ENCODE measurements around the gene IL36RN.

DNA sequence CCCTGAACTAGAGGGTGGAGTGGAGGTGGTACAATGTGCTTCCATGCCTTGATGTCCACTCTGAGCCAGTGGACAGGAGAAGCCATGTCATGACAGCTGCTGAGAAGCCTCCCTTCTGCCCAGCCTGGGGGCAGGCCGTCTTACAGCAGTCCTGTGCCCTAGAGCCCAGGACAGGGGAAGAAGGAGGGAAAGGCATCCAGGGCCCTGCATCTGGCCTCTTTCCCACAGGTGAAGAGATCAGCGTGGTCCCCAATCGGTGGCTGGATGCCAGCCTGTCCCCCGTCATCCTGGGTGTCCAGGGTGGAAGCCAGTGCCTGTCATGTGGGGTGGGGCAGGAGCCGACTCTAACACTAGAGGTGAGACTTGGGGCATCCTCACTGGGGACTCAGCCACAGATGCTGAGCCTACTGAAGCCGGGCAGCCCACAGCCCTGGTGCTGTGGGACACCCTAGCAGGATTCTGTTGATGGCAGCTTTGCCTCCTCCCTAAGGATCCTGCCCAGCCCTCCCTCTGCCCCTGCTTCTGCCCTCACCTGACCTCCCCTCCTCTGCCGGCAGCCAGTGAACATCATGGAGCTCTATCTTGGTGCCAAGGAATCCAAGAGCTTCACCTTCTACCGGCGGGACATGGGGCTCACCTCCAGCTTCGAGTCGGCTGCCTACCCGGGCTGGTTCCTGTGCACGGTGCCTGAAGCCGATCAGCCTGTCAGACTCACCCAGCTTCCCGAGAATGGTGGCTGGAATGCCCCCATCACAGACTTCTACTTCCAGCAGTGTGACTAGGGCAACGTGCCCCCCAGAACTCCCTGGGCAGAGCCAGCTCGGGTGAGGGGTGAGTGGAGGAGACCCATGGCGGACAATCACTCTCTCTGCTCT lies 3.1 kb downstream of the IL36RN start:
- TF ChIP-seq, protein P1, sequence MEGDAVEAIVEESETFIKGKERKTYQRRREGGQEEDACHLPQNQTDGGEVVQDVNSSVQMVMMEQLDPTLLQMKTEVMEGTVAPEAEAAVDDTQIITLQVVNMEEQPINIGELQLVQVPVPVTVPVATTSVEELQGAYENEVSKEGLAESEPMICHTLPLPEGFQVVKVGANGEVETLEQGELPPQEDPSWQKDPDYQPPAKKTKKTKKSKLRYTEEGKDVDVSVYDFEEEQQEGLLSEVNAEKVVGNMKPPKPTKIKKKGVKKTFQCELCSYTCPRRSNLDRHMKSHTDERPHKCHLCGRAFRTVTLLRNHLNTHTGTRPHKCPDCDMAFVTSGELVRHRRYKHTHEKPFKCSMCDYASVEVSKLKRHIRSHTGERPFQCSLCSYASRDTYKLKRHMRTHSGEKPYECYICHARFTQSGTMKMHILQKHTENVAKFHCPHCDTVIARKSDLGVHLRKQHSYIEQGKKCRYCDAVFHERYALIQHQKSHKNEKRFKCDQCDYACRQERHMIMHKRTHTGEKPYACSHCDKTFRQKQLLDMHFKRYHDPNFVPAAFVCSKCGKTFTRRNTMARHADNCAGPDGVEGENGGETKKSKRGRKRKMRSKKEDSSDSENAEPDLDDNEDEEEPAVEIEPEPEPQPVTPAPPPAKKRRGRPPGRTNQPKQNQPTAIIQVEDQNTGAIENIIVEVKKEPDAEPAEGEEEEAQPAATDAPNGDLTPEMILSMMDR (IDR thresholded peaks at IDR 0.05; ENCODE audit: low read depth, low read length) = no peak
- no peak for TF ChIP-seq EZH2phosphoT487 (IDR thresholded peaks at IDR 0.05; ENCODE audit: low read depth)
